Right renal cortex interstitium (tissue), 3 donors: ENCODE data around the gene BARHL2. TPM values are rescaled to one million over a fixed set of nuclear protein-coding genes. Genes with fewer than 3 reads are reported as not detected.

Experiments used
- DNase-seq, 3 donors: peaks; one replicate each; pipeline ENCODE4 v3.0.0-alpha.2; 2013; ENCODE audit warnings: low read depth in 3 of 3, low spot score in 2 of 3
- polyA plus RNA-seq, 3 donors: library from polyadenylated mRNA; unstranded; fragments of 120-200 nt; gene quantifications; one replicate each; pipeline ENCODE4 v1.2.1, GENCODE V29; 2013; ENCODE audit not compliant: insufficient read length in 3 of 3

BARHL2 gene
- polyA plus RNA-seq, 3 donors = not detected

DNA sequence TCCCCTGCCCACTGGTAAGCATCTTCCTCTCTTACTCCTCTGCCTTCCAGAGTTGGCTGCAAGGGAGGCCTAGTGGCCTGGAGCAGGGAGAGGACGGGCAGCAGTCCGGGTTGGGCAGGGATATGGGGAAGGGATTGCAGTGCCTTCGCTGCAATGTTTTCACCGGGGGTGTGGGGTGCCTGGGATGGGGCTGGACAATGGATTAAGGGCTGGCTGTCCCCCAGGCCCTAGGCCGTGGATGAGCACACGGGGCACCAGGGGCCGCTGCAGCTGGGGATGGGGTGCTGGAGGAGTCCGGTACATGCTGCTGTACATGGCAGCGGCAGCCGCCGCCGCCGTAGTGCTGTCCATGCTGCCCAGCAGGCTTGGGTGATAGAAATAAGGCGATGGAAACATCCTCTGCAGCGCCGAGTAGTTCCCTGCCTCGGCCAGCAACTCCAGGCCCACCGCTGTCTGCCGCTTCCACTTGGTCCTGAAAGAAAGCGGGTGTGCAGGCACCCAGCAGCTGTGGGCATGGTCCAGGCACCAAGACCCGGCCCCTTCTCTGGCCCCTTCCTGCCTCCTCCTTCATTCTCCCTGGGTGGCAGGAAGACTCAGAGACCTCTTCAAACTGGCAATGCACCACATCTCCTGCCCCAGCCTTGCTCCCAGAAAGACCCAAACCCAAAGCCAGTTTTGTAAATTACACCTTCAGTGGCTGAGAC lies 4.8 kb downstream of the BARHL2 start:
- no peak for DNase-seq

DNA sequence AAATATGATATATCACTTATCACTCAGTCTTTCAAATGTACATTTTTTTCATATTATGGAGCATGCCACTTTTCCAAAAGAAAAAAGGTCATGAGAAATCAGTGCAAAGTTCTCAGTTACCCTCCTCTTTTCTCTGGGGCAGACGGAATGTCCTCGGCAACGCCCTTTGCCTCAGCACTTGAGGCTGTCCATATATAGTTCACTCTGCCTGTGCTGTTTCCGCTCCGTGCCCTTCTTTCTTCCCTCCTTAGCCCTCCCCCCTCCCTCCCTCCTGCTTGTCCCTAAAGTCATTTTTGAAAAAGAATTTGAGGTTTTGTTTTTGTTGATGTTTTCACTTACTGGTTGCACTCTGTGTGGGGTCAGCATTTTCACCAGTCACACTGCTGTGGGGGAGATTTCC lies 5.4 kb downstream of the BARHL2 start:
- no peak for DNase-seq

DNA sequence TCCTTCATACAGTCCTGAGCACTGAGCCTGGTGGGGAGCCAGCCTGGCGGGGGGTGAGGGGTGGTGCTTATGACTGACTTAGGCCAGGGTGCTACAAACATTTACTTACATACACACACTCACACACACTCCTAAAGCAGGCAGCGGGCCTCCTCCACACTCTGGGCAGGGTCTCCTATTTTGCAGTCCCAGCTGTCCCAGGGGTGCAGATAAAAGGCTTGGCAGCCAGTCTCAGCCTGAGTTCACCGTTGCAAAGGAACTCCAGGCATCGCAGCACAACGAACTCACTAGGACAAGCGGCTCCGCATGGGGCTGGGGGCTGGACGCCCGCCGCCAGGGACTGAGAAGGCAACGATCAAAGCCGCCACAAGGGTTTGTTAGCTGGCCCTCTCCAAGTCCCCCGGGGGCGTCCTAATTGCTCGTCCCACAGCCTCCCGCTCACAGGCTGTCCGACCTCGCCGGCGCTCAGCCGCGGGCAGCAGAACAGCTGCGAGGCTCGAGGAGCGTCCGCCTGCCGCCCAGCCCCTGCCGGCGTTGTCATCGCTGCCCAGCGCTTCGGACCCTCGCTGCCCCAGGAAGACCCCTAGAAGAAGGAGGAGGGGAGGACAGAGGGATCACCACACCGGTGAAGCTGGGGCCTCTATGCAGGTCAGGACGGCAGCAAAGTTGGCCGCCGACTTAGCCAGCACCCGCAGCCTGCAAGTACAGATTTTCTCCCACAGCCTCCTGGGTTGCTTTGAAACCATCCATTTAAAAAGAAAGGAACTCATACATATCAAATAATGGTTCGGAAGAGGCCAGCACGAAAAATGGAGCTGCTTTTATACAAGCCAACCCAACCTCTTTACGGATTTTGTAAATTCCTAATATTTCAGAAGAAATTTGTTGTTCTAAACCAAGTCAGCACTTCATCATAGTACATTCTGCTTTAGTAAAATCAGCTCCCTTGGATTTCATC lies 6.2 kb downstream of the BARHL2 start:
- no peak for DNase-seq

DNA sequence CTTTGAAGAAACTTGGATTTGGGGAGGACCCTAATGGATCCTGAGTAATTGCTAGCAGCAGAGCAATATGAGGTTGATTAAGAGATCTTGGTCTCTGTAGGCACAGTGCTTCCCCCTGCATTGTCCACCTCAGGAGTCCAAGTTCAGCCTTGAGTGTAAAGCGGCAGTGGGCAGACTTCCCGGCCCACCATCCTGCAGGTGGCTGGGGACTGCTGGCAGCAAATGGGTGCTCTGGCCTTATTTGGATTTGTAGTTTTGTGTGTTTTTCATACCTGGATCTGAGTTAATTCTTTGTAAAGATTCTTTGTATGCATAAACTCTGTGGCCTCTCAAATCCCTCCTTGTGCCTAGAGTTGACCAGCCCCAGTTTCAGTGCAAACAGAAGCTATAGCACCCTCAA lies 7.6 kb downstream of the BARHL2 start:
- no peak for DNase-seq

DNA sequence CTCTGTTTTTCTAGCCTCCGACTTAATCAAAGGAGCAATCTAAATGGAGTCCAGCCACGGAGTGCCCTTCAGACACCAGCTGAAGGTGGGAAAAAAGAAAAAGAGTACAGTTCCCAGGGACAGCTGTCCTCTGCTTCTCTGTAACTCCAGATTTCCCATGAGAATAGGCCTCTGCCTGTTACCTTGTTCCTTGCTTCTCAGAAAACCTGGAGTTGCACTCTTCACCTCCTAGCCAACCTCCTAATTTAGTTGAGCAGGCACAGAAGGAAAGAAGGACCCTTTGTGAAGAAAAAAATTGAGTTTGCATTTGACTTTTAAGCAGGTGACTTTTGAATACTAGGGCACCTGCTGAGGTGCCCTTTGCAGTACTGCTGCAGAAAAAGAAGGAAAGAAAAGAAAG lies 8.3 kb downstream of the BARHL2 start:
- DNase-seq = no peak

DNA sequence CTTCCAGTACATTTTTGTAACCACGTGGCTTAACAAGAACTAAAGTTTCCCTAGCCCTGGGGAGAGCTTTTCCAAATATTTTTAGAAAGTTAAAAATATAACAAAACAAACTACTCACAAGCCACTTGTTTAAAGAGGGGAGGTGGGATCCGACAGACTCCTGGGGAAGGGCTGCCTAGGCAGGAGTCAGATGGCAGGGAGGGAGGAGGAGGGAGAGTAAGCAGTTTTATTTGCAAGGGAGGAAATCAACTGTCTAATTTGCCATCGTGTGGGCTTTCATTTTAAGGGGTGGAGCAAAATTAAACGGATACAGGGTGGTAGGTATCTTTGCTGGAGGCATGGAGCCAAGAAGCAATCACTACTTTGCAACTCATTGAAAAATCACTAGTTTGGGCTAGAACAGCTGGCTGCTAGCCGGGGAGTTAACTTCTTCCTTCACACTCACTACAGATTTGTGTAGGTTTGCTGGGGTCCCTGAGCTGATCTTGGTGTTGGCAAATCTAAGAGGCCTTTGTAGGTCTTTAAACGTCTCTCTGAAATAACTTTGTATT lies 8.8 kb downstream of the BARHL2 start:
- DNase-seq = no peak

DNA sequence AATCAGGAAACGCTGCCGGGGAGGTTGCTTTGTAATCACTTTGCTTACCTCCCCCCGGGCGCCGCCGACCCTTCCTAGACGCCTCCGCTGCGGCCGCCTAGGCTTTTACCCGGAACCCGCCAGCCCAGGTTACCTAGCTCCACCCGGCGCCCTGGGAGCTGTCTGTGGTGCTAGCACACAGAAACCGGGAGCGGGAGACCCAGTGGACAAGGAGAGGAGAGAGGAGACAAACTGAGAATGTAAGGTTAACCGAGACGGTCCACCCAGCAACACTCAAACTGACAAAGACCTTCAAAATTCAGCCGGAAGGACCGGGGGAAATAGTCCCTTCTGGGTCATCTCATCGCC lies 9.8 kb downstream of the BARHL2 start:
- no peak for DNase-seq

DNA sequence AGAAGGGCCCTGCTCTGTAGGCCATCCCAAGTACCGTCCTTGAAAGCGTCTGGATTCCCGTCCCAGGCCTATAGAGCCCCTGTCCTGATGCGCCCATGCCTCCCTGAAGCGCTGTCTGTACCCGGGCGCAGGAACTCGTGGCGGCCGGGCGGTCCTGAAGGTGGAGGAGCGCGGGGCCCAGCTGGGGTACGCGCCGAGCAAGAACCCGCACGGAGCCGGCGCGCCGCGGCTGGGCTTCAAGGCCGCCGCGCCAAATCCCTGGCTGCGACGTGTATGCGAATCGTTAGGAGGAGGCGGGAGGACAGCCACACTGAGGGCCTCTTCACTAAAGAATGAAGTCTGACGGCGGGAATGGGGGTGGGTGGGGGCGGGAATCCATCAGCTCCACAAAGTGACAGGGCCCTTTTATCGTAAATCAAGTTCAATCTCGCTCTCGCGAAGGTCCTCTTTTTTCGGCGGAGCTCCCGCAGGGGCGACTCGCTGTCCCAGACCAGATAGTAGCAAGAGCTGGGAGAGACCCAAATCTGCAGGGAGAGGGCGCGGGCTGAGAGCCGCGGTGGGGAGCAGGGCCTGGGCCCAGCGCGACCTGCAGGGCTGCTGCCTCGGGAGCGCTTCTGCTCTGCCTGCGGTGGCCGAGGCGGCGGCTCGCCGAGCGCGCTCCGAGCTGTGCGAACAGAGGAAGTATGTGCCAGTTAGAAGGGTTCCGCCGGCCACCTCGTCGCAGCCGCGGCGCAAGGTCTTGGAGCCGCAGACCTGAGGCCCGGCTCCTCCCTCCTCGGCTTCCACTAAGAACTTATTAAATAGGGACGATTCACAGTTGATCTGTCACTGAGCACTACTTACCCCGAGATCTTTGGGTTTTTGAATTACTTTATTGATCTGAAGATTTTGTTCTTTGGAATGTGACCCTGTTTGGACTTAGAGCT lies 10.4 kb downstream of the BARHL2 start:
- DNase-seq = no peak

DNA sequence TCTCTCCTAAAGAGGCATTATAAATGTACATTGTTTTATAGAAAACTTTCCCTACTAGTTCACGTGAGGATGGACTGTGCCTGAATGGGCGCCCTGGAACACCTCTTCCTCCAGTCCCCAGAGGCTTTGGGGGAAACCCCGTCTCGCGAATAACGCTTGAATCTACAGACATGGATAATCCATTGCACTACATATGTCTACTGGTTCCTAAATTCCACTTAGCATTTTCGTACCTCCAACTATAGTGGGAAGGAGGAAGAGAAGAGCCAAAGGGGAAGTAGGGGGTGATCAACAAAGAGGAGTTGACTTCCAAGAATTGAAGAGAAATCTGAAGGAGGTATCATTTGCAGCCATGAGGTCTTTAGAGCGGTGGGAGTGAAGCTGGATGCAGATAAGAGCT lies 11.1 kb downstream of the BARHL2 start:
- DNase-seq = no peak

DNA sequence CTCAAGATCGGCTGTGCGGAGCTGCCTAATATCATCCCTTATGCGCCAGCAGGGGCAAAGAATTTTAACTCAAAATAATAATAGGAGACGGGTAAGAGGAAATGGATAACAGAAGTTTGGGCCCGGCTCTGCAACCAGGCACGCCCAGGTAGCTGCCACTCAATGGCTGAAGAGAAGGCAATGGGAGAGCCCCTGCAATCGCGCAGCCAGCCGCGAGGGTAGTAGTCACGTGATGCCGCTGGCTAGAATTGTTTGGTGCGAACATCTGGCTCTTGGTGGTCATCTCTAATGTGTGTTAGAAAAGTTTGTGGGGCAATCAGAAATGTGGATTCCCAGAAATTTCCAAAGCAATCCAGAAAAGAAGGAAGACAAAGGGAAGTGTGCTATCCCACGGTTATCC lies 12.3 kb downstream of the BARHL2 start:
- DNase-seq = no peak

DNA sequence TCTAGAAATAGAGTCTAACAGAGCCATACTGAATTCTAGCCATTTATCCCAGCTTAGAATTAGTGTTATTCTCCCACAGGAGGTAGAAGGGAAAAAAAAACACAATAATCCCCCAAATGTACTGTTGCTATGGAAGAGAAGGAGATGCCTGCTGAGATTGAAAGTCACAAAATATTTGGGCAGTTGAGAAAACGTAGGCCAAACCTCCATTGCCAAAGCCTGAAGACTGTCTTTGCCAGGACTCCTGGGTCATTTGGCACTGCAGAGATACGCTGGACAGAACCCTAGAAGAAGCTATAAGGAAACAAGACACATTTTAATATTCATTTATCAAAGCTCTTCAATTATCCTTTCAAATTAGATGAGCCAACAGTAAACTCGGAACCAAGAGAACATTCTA lies 22.3 kb downstream of the BARHL2 start:
- no peak for DNase-seq

DNA sequence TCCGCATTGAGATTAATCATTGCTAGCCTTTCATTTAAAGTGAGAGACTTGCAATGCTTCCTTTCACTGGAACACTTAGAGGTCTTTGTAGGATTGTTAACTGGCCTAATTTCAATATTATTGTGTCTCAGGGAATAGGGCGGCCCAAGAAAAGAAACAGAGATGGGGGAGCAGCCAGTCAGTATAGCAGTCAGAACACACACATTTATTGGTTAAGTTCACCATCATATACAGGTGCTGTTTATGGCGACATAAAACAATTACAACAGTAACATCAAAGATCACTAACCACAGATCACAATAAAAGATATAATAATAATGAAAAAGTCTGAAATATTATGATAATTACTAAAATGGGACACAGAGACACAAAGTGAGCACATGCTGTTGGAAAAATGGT lies 29.4 kb downstream of the BARHL2 start:
- DNase-seq = no peak

DNA sequence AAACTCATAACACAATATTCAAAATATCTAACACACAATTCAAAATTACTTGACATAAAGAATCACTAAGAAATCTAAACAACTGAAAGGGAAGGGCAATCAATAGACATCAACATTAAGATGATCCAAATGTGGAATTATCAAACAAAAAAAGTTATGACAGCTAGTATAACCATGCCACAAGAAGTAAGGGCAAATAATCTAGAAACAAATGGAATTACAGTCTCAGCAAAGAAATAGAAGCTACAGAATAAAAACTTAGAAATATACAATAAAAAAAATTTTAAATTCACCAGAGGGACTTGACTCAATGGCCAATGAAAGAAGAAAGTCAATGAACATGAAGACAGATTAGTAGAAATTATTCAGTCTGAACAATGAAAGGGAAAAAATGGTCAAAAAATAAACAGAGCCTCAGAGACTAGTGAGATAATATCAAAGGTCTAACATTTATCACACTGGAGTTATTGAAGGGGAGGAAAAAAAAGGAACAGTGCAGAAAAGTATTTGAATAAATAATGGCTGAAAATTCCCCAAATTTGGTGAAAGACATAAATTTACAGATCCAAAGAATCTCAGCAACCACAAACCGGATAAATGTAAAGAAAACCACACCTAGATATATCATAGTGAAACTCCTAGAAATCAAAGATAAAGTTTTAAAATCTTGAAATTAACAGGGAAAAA lies 41.8 kb downstream of the BARHL2 start:
- DNase-seq = no peak

DNA sequence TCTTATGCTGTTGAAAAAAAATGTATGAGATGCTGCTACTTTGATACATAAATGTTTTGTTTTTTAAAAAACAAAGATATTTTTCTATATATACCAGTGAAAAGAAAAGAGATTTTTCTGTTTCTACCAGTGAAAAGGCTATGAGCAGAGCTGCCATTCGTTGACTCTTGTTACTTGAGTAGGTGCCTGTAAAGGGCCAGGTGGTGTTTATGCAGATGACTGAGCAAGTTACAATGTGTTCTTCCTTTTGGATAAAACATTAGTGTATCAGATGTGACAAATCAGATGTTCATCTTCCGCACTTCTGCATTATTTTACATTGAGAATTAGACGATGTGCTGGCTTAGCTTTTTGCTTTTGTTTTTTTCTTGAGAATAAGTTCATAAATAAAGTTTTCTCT lies 45.4 kb downstream of the BARHL2 start:
- DNase-seq = no peak

DNA sequence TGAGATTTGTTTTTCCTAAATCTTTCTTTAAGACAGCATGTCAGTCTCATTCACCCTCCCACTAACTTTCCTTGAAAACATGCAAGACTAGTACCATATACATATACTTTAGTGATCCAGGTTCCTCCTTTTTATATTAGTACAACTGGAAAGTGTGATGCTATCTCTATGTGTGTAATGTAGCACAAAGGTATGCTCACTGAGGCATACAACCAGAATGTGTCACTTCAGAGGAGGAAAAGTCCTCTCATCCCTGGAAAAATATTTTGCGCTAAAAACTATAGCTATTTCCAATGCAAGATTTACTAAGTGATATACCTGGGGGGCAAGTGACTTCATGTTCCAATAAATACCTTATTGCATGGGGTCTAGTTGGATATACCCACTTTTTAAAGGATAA lies 45.9 kb downstream of the BARHL2 start:
- no peak for DNase-seq
